NOMO-1 (cell line): ENCODE results near the gene GDF11.

Experiments
- DNase-seq, 2 experiments: peaks; one replicate each; lab custom pipeline; 2025; ENCODE audit not compliant: unreplicated experiment in 2 of 2; lab: John Stamatoyannopoulos, UW

Gene GDF11

DNA sequence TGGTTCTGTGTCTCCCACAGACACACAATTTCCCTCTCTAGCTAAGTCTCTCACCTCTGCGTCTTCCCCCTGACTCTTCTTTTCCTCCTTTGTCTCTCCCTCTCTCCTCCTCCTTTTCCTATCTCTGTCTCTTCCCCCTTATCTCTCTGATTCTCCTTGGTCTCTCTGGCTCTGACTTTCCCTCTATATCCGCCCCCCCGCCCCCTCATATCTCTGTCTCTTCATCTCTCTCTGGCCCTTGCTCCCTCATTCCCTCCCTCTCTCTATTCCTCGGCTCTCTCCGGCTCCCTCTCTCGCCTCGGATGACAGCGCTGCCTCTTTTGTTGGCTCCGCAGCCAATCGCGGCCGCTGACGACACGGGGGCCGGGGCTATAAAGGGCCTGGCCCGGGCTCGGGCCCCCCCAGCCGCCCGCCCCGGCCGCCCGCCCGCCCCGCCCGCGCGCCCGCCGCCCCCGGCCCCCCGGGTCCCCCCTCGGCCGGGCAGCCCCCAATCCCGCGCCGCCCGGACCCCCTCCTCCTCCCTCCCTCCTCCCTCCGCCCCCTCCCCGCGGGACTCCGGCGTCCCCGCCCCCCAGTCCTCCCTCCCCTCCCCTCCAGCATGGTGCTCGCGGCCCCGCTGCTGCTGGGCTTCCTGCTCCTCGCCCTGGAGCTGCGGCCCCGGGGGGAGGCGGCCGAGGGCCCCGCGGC, at the start of gene GDF11:
Gene GDF11, plus strand, starts transcription at position 404 of the 687 bp plus-strand sequence. Its CDS starts 195 bp downstream, at position 599.
- DNase-seq = peak; percentile 50 to 70

DNA sequence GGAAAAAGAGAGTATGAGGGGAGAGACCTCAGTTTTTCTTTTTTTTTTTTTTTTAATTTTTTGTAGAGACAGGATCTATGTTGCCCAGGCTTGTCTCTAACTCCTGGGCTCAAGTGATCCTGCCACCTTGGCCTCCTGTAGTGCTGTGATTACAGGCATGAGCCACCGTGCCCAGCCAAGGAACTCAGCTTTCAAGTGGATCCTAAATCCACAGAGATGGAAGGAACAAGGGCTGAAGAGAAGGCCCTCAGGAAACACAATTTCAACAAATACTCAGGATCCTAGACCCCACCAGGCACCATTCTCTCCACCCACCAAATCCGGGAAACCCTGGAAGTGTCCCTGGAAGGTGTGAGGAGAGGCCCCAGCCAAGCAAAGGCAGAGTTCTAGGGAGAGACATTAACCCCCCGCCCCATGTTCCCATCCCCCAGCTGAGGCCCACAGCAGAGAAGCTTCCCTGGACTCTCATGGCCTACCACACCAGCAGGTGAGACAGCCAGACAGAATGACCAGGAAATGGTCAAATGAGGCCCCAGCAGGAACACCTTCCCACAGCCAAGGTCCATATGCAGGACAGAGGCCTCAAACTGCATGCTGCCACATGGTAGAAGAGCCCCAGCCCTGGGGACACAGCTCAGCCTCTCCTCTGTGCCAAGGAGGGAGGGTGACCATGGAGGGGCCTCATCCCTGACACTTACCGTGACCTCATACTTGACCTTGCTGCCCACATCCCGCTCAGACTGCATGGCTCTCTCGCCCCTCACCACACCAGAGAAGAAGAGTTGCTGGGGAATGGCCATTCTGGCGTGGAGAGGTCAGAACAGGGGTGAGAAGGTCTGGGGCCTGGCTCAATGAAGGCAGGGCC, 49.4 kb upstream of the GDF11 start:
- DNase-seq = no peak

DNA sequence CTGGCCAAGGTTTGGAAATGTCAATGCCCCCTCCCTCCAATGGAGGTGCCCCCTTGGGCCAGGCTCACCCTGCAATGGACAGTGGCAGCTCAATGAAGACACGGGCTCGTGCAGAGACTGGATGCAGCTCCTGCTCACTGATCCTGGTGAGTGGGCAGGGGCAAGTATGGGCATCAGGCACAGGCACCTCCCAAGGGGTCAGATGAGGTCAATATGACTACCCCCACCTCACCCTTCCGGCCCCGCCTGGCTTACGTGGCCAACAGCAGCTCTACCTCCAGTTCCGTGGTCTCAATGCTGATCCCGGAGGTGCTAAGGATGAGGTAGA, 48.8 kb upstream of the GDF11 start:
- DNase-seq = no peak

DNA sequence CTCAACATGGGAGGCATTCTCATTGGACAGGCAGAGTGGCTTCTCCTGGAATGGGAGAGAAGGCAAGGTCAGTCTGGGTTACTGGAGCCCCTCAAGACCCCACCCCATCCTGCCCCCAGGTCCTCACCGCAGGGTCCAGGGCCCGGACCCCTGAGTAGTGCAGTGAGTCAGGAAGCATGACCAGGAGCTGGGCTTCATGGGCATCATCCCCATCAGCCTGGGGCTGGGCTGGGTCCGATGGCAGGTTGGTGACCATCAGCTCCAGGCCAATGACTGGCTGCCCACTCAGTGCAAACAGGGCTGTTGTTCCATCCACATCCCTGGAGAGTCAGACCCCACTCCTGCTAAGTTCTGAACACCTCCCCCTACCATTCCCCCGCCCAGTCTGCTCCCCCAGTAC, 48.3 kb upstream of the GDF11 start:
- DNase-seq = no peak

DNA sequence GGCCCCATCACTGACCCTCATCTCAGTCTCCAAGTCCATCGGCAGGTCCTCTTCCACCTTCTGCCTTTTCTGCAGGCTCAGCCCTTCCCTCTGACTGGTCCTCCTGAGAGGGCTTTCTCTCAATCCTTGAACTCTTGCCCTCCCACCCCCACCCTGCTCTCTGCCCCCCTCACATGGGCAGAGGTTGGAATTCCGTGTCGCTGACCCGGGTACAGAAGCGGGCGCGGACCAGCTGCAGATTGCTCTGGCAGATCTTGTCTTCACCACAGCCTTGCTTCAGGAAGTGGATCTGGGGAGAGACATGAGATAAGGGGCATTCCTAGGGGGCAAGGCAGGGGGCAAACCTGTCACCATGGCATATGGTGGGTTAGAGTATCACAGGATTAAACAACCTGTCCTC, 47.6 kb upstream of the GDF11 start:
- DNase-seq = no peak

DNA sequence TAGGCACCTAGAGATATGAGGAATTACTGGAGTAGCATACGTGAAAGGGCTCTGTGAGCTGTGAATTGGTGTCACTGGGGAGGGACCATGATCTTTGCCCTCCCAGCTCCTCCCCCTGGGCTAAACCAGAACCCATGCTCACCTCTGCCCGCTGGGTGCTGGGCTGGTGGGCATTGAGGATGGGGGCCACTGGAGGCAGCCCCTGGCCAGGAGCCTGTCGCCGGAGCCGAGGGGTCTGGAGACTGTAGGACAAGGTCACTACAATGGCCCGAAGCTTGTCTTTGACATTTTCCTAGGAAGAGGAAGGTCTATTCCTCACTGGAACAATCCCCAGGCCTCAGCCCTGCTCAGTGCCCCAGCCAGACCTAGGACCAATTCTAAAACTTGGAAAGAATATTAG, 46.8 kb upstream of the GDF11 start:
- DNase-seq = no peak

DNA sequence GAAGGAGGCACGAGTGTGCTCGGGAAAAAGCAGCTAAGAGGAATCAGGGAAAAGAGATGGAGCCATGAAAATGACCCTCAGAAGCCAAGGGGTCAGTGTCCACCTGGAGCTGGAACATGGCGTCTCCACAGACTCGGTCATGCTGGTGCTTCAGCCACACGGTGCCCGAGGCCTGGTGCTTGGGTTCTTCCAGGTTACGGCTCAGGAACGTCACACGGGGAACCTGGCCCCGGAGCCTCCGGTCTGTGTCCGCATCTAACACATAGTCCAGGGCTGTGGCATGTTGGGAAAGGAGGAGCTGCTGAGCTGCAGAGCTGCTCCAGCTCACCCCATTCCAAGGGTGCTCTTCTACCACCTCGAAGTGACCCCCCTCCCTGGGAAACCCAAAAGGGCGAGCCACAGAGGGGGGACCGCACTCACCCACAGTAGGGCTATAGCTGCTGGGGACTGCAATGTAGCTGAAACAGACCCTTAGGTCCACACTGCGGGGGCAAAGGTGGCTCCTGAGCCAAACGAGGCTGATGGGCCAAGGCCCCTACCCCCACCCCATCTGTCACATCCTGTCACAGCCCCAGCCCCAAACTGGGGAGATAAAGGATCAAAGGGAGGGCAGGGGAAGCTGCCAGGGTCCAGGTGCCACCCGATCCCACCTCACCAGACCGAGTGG, 46.0 kb upstream of the GDF11 start:
- DNase-seq = no peak

DNA sequence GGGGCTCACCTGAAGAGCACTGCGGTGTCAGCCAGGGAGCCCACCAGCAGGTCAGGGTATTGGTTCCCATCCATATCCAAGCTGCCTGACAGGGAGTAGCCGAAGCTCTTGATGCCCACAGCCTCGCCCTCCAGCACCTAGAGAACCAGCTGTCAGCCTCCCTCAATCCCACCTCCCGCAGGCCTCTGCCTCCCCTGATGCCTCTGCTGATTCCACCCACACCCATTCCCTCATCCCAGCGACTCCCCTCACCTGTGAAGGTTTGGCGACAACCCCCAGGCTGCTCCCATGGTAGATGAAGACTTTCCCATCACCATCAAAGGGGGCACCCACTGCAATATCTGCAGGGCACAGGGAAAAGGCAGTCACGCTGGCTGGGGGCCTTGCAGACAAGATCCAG, 45.2 kb upstream of the GDF11 start:
- no peak for DNase-seq

DNA sequence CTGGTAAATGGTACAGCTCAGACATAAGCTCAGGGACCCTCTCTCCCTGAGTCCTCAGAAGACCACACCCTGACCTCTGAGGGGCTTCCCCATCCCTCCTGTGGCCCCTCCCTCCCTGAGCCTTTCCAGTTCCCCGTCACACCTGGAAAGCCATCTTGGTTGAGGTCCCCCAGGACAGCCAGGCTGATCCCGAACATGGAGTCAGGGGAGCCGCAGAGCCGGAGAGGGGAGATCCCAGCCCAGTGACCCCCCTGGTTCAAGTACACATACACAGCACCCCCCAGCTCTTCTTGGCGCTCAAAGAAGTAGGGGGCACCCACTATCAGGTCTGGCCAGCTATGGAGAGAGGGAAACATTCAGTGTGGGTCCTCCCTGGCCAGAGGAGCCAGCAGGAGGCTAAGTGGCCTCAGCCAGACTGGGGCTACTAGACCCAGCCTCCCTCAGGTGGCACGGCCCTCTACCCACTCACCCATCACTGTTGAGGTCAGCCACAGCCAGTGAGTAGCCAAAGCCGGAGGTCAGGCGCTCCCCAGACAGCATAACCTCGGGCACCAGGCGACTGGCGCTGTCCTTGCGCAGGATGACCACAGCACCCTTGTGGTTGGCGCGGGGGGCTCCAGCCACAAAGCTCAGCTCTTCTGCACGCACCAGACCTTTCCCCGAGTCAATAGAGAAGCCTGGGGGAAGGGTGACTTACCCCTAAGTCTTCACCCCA, 44.5 kb upstream of the GDF11 start:
- DNase-seq = no peak

DNA sequence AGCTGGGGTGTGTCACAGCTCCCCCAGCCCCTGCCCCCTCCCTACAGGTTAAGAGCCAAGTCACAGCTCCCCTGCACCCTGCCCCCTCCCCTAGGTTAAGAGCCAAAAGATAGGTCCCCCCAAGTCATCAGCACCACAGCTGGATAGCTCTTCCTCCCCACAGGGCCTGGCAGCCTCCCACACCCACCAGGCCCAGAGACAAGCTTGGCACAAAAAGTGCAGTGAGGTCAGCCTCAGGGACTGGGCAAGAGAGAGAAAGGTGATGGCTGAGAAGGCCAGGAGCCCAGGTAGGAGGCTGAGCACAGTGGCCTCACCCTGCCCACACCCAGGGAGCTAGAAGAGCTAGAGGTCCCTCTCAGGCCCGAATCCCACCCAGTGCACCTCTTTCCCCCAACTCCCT, 44.0 kb upstream of the GDF11 start:
- no peak for DNase-seq

DNA sequence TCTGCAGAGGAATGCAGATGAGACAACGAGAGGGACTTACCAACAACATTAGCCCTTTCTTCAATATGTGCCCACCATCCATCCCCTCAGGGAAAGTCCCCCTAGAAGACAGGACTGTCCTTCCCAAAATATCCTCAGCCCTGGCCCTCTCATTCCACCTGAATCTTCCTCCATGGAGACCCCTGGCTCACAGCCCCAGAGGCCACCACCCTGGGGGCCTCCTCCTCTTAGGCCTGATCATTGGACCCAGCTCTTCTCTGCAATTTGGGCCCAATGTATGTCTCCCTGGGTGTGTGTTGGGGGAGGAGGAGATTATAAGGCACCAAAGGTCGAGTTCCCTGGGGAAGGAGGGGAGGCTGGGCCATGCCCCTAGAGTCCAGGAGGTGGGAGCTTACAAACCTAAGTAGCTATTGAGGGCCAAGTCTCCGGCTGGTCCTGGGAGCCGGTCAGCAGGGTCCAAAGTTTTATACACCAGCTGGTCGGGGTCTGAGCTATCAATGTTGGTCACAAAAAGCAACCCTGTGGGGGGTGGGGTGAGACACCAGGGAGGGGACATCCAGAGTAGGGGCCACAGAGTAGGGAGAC, 43.4 kb upstream of the GDF11 start:
- no peak for DNase-seq

DNA sequence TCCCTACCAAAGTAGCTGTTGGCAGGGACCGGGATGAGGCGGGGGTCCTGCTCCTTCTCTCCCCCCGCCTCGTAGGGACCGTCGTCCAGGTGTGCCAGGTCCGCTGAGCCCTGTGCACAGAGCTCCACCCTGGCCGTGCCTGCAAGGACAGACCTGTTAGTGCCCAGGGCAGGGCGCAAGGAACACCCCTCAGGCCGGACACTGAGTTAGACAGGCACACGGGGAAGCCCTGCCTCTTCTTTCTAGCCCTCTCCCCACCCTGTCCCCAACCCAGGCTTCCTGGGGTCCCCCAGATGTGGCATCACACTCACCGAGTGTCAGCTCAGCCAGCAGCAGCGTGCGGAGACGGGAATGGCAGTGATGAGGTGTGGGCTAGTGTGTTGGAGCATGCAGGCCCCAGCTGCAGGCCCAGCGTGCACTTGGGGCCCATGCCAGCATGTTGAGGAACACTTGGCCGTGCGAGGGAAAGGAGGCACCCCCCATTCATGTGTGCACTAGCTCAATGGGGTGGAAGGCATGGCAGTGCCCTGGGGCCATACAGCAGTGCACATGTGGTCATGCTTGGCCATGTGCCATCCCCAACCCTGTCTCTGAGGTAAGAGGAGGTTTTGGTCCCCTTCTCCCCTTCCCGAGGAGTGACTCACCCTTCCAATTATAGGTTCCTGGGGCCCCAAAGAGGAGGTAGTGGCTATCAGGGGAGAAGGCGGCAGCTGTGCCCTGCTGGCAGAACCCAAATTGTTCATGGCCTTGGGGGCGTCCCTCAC, 42.5 kb upstream of the GDF11 start:
- peak; percentile 47 to 52 for DNase-seq

DNA sequence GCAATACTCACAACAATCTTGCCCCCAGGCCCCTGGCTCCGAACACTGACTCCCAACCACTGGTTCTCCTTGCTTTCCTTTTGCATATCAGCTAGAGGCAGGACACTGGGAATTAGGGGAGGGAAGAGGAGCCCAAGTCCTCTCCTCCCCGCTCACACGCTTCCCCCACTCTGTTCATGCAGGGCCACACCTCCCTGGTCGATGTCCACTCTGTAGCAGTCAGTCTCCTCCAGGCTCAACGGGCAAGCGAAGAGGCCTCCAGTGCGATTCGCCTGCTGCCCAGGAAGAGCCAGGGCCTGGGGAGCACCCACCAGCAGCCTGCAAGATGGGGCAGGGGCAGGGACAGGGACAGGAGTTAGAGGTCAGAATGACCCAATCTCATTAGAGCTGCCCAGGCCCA, 40.1 kb upstream of the GDF11 start:
- no peak for DNase-seq

DNA sequence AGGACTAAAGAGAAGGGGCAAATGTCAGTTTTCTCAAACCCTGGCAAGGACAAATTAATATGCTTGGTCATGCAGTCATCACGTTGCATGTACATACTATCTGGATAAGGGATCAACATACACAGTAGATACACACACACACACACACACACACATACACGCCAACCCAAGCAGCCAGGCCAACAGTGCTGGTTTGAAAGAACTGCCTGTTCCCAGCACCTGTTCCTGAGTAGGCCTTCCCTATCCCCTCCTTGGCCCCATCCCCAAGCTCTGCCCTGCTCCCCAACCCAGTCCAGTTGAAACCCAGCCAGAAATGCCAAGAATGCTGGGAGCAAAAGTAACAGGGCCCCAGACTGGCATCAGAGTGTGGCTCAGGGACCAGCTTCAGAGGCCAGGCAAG, 39.6 kb upstream of the GDF11 start:
- no peak for DNase-seq

DNA sequence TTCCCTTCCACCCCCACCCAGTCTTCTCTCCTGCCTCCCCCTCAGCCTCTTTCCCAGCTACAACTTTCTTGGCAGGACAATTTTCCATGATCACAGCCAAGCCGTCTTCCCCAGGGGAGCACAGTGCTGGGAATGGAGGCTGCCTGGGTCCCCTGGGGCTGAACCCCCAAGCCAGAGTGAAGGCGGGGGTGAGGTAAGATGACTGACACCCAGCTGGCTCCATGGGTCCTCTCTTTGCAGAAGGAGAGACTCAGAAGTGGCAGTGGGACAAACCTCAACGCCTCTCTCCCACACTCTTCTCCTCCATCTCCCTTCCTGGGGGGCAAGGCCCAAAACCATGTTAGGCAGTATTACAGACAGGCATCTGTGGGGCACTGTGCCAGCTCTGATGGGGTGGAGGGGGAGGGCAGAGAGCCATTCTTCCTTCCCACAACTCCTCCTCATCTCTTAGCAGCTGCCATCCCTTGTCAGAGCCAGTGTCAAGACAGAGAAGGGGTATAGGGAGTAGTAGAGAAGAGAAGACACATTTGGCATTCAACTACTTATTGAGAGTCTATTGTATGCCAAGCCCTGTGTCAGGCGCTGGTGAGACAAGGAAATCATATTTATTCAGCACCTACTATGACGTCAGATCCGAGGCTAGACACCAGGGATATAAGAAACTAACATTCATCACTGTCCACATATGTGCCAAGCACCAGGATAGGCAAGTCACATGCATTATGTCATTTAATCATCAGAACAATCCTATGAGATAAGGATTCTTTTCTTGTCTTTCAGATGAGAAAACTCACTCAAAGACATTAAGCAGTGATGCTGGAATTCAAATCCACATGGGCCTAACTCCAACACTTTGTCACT, 38.8 kb upstream of the GDF11 start:
- DNase-seq = no peak

DNA sequence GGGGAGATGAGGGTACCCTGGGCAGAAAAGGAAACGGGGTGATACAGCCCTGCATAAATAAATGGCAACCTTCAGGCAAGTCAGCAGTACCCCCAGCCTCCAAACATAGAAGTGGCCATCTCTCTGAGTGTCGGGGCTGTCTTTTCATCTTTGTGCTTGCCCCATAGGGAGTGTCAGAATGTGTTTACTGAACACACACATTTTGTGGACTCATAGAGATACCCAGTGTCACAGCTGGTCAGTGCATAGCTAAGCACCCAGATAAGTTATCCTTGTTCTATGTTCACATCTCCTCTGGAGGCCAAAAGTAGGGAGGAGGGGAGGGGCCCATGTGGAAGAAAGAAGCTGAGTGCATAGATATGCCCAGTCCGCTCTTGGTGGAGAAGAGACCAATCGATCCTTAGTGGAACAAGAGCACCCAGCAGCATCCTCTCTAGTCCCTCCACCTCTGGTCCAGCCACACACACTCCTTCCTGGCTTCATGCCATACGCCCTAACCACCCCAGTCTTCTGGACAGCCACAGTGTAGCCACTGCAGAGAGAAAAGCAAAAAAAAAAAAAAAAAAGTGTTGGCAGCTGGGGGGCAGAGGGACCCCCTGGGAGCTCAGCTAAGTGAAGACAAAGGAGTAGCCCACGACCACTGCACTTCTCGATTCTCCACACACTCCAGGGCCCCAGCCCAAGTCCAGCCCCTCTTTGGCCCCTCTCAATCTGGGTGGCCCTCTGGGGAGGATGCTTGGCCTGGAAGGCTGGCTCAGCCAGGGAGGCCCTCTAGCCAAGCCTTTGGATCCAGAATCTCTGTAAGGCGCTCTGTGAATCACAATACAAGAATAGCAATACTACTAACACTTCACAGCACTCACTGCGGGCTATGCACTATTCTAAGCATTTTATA, 37.9 kb upstream of the GDF11 start:
- no peak for DNase-seq

DNA sequence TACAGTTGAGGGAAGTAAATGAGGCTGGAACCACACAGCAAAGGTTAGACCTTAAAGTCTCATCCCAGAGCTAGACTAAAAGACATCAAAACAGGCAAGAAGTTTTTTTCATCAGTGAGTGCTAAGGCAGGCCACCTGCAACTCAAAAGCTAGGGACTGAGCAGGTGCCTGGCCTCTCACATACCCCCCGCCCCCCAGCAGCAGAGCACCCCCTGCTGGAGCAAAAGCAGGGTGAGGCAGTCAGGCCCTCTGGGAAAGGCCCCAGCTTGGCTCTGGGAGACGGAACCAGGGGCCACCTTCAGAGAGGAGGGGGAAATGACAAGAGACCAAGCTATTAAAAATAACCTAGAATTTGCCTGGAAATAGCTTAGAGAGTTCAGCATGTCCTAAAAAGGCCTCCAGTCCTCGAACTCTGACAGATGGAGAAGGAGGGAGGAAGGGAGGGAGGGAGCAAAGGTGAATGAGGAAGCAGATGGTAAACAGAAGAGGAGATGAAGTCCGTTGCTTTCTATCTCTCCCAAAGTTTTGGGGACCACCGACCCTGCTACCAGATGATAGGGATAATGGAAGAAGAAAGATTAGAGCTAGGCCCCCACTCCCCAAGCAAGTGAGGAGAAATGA, 37.0 kb upstream of the GDF11 start:
- peak in 1 of 2 experiments; percentile 16 for DNase-seq
